NCI-H128 (cell line): ENCODE measurements around the gene RAB7B.

Experiments
- DNase-seq: peaks from one replicate; lab custom pipeline; 2025; ENCODE audit not compliant: unreplicated experiment; lab: John Stamatoyannopoulos, UW

Gene RAB7B

GRCh38 chr1:205975387-205975998, 27.7 kb downstream of the RAB7B start:
- DNase-seq, result no peak

GRCh38 chr1:205974712-205975111, 28.5 kb downstream of the RAB7B start:
- no peak for DNase-seq

DNA sequence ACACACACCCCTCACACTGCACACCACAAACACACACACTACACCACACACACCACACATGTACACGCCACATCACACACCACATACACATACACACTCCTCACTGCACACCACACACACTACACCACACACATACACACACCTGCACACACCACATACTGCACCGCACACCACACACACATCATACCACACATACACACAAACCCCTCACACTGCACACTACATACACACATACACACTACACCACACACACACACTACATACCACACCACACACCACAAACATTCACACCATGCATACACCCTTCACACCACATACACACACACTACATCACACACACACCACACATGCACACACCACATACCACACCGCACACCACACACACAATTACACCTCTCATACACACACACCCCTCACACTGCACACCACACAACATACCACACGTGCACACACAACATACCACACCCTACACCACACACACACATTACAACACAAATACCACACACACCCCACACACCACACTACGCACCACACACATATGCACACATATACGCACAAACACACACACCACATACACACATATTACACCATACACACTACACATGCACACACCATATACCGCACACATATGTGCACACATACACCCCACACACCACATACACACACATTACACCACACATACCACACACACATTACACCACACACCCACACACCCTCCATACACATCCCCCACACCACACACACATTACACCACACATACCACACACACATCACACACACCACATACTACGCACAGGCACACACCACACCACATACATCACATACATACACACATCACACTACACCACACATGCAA, 29.6 kb downstream of the RAB7B start:
- no peak for DNase-seq

DNA sequence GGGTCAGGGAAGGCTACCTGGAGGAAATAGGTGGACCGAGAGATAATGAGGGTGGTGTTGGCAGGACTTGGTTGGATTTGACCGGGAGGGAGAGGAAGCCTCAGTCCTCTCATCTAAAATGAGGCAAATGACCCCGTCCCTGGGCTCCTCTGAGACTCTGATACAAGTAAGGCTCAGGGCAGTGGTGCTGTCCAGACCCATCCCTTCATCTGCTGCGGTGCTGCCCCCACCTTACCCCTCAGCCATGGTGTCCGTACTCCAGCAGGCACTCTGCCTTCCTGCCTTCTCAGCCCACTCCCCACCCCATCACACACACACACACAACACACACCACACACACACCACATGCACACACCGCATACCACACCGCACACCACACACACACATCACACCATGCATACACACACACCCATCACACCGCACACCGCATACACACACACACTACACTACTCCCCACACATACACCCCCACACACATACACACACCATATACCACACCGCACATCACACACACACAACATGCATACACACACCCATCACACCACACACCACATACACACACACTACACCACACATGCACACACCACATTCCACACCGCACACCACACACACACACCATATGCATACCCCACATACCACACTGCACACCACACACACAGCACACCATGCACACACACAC, 30.6 kb downstream of the RAB7B start:
- DNase-seq, result no peak

DNA sequence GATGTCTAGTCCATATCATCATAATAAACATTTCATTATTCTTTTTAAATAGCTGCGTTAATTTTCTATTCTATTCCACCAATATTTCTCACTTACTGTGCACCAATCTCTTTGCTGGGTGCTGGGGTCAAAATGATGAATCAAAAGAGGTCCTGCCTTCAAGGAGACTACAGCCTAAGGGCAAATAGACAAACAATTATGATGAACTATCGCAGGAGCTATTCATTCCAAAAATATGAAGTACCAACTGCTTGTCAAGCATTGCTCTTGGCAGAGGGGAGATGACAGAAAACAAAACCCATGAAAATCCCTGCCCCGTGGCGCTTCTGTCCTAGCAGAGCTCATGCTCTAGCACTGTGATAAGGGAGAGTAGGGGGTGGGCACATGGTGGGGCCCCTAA, 31.1 kb downstream of the RAB7B start:
- DNase-seq, result no peak

DNA sequence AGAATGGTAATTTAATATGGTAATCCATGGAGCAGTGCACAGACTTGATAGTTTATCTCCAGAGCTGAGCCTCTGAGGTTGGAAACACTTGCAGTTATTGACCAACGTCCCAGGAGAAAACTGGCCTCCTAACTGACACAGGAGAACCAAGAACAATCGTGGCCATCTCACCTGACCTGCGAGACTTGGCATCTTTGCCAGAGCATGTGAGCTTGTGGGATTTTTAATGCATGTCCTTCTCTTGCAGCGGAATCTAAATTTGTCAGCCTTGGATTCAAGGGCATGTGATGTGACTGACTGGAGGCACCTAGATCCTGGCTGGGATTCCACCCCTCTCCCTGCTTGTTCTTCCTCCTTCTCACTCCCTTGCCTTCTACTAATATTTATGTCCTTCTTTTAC, 32.1 kb downstream of the RAB7B start:
- no peak for DNase-seq

GRCh38 chr1:205970486-205970885, 32.7 kb downstream of the RAB7B start:
- no peak for DNase-seq

GRCh38 chr1:205969229-205969628, 34.0 kb downstream of the RAB7B start:
- no peak for DNase-seq

- DNase-seq, result no peak
These were observed 35.5 kb downstream of the RAB7B start for GRCh38 chr1:205967554-205968335.

DNA sequence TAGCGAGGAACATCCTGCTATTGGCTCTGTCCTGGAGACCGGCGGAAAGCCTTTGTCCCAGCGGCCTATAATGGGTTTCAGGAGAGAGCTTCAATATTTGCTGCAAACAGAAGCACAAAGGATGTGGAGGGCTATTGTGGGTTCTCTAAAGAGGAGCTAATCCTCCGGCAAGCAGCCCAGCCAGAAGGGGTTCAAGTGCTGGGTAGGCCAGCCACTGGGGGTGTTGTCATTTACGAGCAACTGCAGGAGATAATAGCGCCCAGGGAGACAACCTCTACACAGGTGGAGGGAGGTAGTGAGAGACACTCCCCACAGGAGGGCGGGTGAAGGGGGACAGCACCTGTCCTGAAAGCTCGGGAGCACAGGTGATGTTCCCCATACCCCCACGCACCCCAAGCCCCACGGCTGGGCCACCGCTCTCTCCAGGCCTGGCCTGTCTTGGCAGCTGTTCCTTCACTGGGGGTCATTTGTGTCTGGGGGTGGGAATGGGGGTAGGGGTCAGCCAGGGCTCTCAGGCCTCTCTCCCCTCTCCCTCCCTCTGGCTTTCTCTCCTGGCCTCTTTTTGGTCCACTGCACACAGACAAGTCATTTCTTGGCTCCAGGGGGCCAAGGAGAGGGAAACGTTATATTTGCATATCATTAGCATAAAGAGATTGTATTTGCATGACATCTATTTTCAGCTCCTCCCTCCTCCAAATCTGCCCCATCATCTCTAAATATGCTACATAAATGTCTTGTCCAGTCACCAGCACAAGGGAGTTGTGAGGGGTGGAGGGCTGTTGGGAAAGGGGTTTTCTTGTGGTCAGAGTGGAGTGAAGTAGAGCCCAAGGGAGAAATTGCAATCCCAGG, 37.9 kb downstream of the RAB7B start:
- DNase-seq, result peak; percentile 89

- no peak for DNase-seq
These were observed 39.6 kb downstream of the RAB7B start for GRCh38 chr1:205963352-205964155.

DNA sequence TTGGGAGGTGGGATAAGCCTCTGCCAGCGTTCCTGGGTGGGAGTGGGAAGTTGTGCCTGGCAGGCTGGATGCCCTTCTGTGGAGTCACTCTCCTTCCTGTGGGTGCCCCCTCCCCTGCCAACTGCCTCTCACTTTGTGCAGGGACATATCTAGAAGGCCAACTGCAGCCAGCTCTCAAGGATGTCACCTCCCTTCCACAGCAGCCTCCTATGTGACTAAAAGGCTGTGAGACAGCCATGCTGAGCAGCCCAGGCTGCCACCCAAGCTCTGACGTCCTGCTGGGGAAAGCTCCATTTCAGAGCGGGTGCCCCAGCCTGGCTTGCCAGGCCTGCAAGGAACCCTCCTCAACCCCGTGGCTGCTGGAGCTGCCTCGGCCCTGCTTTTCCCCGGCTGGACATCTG, 40.4 kb downstream of the RAB7B start:
- DNase-seq, result no peak

- DNase-seq, result no peak
These were observed 41.0 kb downstream of the RAB7B start for GRCh38 chr1:205961991-205962820.

- no peak for DNase-seq
These were observed 41.8 kb downstream of the RAB7B start for GRCh38 chr1:205961405-205961804.

- no peak for DNase-seq
These were observed 43.4 kb downstream of the RAB7B start for GRCh38 chr1:205959789-205960188.

GRCh38 chr1:205955499-205955898, 47.7 kb downstream of the RAB7B start:
- no peak for DNase-seq

DNA sequence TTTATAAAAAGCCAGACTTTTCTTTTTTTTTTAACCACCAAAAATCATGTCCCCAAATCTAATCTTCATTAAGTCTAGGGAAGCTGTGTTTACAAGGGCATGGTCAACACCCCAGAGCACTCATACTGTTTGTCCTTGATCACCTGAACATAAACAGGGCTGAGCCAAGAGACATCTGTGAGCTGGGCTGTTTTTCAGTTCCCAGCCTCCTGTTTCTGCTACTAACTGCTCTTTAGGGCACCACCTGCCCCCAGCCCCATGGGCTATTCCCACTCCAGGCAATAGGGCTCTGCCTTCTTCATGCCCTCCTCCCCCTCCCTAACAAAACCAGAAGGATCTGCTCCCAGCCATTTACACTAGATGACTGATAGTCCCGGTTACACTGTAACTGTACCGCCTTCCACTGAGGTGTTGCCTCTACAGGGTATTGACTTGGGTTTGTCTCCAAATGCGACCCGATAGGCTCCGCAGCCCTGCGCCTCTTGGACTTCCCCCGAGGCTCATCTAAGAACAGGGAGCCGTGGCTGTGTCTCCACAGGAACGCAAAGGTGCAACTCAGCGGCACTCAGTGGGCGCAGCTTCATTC, 48.3 kb downstream of the RAB7B start:
- DNase-seq, result no peak

DNA sequence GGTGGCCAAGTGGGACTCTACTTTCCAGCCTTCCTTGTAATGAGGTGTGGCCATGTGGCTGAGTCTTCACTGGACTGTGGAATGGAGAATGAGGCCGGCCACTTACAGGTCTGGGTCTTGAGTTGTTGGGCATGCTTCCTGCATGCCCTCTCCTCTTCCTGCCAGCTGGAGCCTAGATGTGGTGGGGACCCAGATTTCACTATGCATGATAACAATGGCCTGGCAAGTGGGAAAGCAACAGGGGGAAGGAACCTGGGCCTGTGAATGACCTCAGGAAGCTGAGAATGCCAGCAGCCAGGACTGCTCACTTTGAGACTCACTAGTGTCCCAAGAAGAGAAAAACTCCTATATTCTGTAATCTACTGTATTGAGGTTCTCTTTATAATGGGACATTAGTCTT, 51.4 kb downstream of the RAB7B start:
- DNase-seq, result no peak
